ENCODE measurements around the gene LAS1L. TPM values are rescaled to one million over a fixed set of nuclear protein-coding genes. Genes with fewer than 3 reads are reported as not detected.
"Not testable (repeated sequence)": the region's sequence is repeated elsewhere in the genome, so short reads cannot be mapped to it uniquely, and the experiment has no call there.

Gene LAS1L
- total RNA-seq, 1 donor from 2014 or later, result 42.1 TPM

- H3K9me3 Mint-ChIP-seq, result no peaks in the 10 kb centered on the region
- peaks cover 14% of the 10 kb centered on the region for H3K36me3 Mint-ChIP-seq
- H3K4me1 Mint-ChIP-seq (ENCODE audit: unreplicated experiment), result no peaks in the 10 kb centered on the region
- no peak overlapping the region for H3K4me3 Mint-ChIP-seq
- no peak overlapping the region for H3K27ac Mint-ChIP-seq
- TF ChIP-seq CTCF (conservative IDR thresholded peaks at IDR 0.05), result no peak
- no peaks in the 10 kb centered on the region for H3K27me3 Mint-ChIP-seq
- no peak for DNase-seq (ENCODE audit: extremely low spot score, unreplicated experiment)
Observed at GRCh38 chrX:65524139-65524538, 10.4 kb downstream of the LAS1L start.

GRCh38 chrX:65522739-65523372 is 11.7 kb downstream of the LAS1L start:
- no peaks in the 10 kb centered on the region for H3K9me3 Mint-ChIP-seq

GRCh38 chrX:65519530-65519929 is 15.1 kb downstream of the LAS1L start:
- not testable (repeated sequence) for H3K4me1 Mint-ChIP-seq (ENCODE audit: unreplicated experiment); H3K27ac Mint-ChIP-seq; H3K9me3 Mint-ChIP-seq; H3K27me3 Mint-ChIP-seq; H3K4me3 Mint-ChIP-seq; DNase-seq (ENCODE audit: extremely low spot score, unreplicated experiment)
- peaks cover 14% of the 10 kb centered on the region for H3K36me3 Mint-ChIP-seq

More at GRCh38 chrX:65522739-65523372, 11.7 kb downstream of the LAS1L start:
- H3K4me3 Mint-ChIP-seq, result no peak overlapping the region
- DNase-seq (ENCODE audit: extremely low spot score, unreplicated experiment), result no peak
- H3K27me3 Mint-ChIP-seq, result no peaks in the 10 kb centered on the region
- H3K27ac Mint-ChIP-seq, result no peak overlapping the region
- H3K36me3 Mint-ChIP-seq, result peaks cover 14% of the 10 kb centered on the region
- no peaks in the 10 kb centered on the region for H3K4me1 Mint-ChIP-seq (ENCODE audit: unreplicated experiment)
- TF ChIP-seq CTCF (conservative IDR thresholded peaks at IDR 0.05), result no peak

- H3K4me1 Mint-ChIP-seq (ENCODE audit: unreplicated experiment); H3K27ac Mint-ChIP-seq; H3K27me3 Mint-ChIP-seq; H3K9me3 Mint-ChIP-seq; DNase-seq (ENCODE audit: extremely low spot score, unreplicated experiment); H3K4me3 Mint-ChIP-seq: not testable (repeated sequence)
- peaks cover 11% of the 10 kb centered on the region for H3K36me3 Mint-ChIP-seq
Observed at GRCh38 chrX:65518980-65519379, 15.6 kb downstream of the LAS1L start.

GRCh38 chrX:65517923-65518322 is 16.7 kb downstream of the LAS1L start:
- no peak overlapping the region for H3K4me3 Mint-ChIP-seq

GRCh38 chrX:65516756-65517155 is 17.8 kb downstream of the LAS1L start:
- Mint-ChIP-seq H3K4me1 (ENCODE audit: unreplicated experiment) (no peaks in the 10 kb centered on the region), H3K36me3 (peaks cover 5% of the 10 kb centered on the region), H3K27ac (no peak overlapping the region), H3K4me3 (no peak overlapping the region), H3K9me3 (no peaks in the 10 kb centered on the region), H3K27me3 (no peaks in the 10 kb centered on the region)
- no peak for TF ChIP-seq CTCF (conservative IDR thresholded peaks at IDR 0.05)
- DNase-seq (ENCODE audit: extremely low spot score, unreplicated experiment), result no peak

More at GRCh38 chrX:65517923-65518322, 16.7 kb downstream of the LAS1L start:
- no peak for DNase-seq (ENCODE audit: extremely low spot score, unreplicated experiment)
- Mint-ChIP-seq H3K27me3 (no peaks in the 10 kb centered on the region), H3K27ac (no peak overlapping the region), H3K9me3 (no peaks in the 10 kb centered on the region), H3K36me3 (peaks cover 11% of the 10 kb centered on the region), H3K4me1 (ENCODE audit: unreplicated experiment) (no peaks in the 10 kb centered on the region)
- TF ChIP-seq CTCF (conservative IDR thresholded peaks at IDR 0.05), result no peak

GRCh38 chrX:65513610-65514009 is 21.0 kb downstream of the LAS1L start:
- no peak overlapping the region for H3K27ac Mint-ChIP-seq
- H3K27me3 Mint-ChIP-seq, result no peaks in the 10 kb centered on the region
- H3K36me3 Mint-ChIP-seq, result no peaks in the 10 kb centered on the region
- DNase-seq (ENCODE audit: extremely low spot score, unreplicated experiment), result no peak
- no peak for TF ChIP-seq CTCF (conservative IDR thresholded peaks at IDR 0.05)
- H3K9me3 Mint-ChIP-seq, result no peaks in the 10 kb centered on the region
- no peaks in the 10 kb centered on the region for H3K4me1 Mint-ChIP-seq (ENCODE audit: unreplicated experiment)
- no peak overlapping the region for H3K4me3 Mint-ChIP-seq
